Ishikawa (cell line): ENCODE results near the gene BTK.

Experiments used
- CEBPB ChIP-seq: IDR thresholded peaks from 2 replicates; pipeline ENCODE4 v1.6.1; 2012
- CREB1 ChIP-seq: IDR thresholded peaks from 2 replicates; pipeline ENCODE4 v1.6.1; 2012; ENCODE audit warnings: low read depth
- EGR1 ChIP-seq: IDR thresholded peaks from 2 replicates; pipeline ENCODE4 v1.6.1; 2012
- EP300 ChIP-seq: IDR thresholded peaks from 2 replicates; pipeline ENCODE4 v1.6.1; 2012; ENCODE audit warnings: borderline replicate concordance
- FOXM1 ChIP-seq: IDR thresholded peaks from 2 replicates; pipeline ENCODE4 v1.6.1; 2012; ENCODE audit warnings: low read depth, borderline replicate concordance
- MAX ChIP-seq: IDR thresholded peaks from 2 replicates; pipeline ENCODE4 v1.6.1; 2012
- NFIC ChIP-seq: IDR thresholded peaks from 2 replicates; pipeline ENCODE4 v1.6.1; 2012
- RAD21 ChIP-seq: IDR thresholded peaks from 2 replicates; pipeline ENCODE4 v1.6.1; 2012; ENCODE audit warnings: low read depth
- REST ChIP-seq: IDR thresholded peaks from 2 replicates; pipeline ENCODE4 v1.6.1; 2012; ENCODE audit warnings: low read depth, mild to moderate bottlenecking
- TAF1 ChIP-seq: IDR thresholded peaks from 2 replicates; pipeline ENCODE4 v1.6.1; 2012; ENCODE audit warnings: low read depth, mild to moderate bottlenecking
- TCF12 ChIP-seq: IDR thresholded peaks from 2 replicates; pipeline ENCODE4 v1.6.1; 2012; ENCODE audit warnings: low read depth
- TEAD4 ChIP-seq: IDR thresholded peaks from 2 replicates; pipeline ENCODE4 v1.6.1; 2012
- USF1 ChIP-seq: IDR thresholded peaks from 2 replicates; pipeline ENCODE4 v1.6.1; 2012
- YY1 ChIP-seq: IDR thresholded peaks from 2 replicates; pipeline ENCODE4 v1.6.1; 2012; ENCODE audit warnings: low read depth
- ZBTB7A ChIP-seq: IDR thresholded peaks from 2 replicates; pipeline ENCODE4 v1.6.1; 2012; ENCODE audit warnings: low read depth

The BTK gene

GRCh38 chrX:101395789-101396188 lies 9.8 kb upstream of the BTK start:
- no peak for TF ChIP-seq TEAD4
- TF ChIP-seq MAX: no peak
- no peak for TF ChIP-seq ZBTB7A
- TF ChIP-seq NFIC: no peak
- no peak for TF ChIP-seq TAF1
- no peak for TF ChIP-seq RAD21
- no peak for TF ChIP-seq FOXM1

GRCh38 chrX:101394372-101394771 lies 8.4 kb upstream of the BTK start:
- no peak for TF ChIP-seq USF1
- no peak for TF ChIP-seq NFIC
- TF ChIP-seq ZBTB7A: no peak
- no peak for TF ChIP-seq MAX
- TF ChIP-seq FOXM1: no peak
- no peak for TF ChIP-seq CREB1
- TF ChIP-seq RAD21: no peak
- no peak for TF ChIP-seq REST
- no peak for TF ChIP-seq TAF1
- TF ChIP-seq CEBPB: no peak
- no peak for TF ChIP-seq EGR1
- no peak for TF ChIP-seq EP300
- TF ChIP-seq YY1: no peak
- TF ChIP-seq TCF12: no peak
- TF ChIP-seq TEAD4: no peak

- TF ChIP-seq TCF12: no peak
- TF ChIP-seq YY1: no peak
- no peak for TF ChIP-seq ZBTB7A
- no peak for TF ChIP-seq REST
- TF ChIP-seq EGR1: no peak
- TF ChIP-seq EP300: no peak
- no peak for TF ChIP-seq CREB1
- TF ChIP-seq USF1: no peak
- TF ChIP-seq MAX: no peak
- TF ChIP-seq FOXM1: no peak
Measured at GRCh38 chrX:101393530-101394305, 7.7 kb upstream of the BTK start.

- TF ChIP-seq REST (no peak), USF1 (no peak), YY1 (no peak), TEAD4 (no peak)
Measured at GRCh38 chrX:101391831-101392230, 5.8 kb upstream of the BTK start.
